ENCODE measurements around the gene FAM3C. TPM values are rescaled to one million over a fixed set of nuclear protein-coding genes. Genes with fewer than 3 reads are reported as not detected.

FAM3C gene
- polyA plus RNA-seq, 1 donor = 307 TPM

GRCh38 chr7:121384265-121384664 lies 11.8 kb downstream of the FAM3C start:
- no CpG with 5 or more reads among the region's 2 CpGs for WGBS (ENCODE audit: insufficient coverage, low lambda C conversion rate)

GRCh38 chr7:121383235-121383910 lies 12.7 kb downstream of the FAM3C start:
- Histone ChIP-seq H3K4me3 (ENCODE audit: low read length) (no peak overlapping the region), H3K27me3 (ENCODE audit: control insufficient read depth, insufficient read depth, low read length) (no peaks in the 10 kb centered on the region), H3K36me3 (ENCODE audit: control insufficient read depth, insufficient read depth, low read length) (peaks cover 14% of the 10 kb centered on the region), H3K9me3 (ENCODE audit: control insufficient read depth, low read depth, low read length) (no peaks in the 10 kb centered on the region), H3K27ac (ENCODE audit: low read length) (no peak overlapping the region), H3K4me1 (ENCODE audit: control insufficient read depth, insufficient read depth, low read length) (peaks cover 31% of the 10 kb centered on the region)
- no peak for DNase-seq
- WGBS (ENCODE audit: insufficient coverage, low lambda C conversion rate) = 60% methylated on average over 1 of the region's 2 CpGs

More at GRCh38 chr7:121384265-121384664, 11.8 kb downstream of the FAM3C start:
- peaks cover 31% of the 10 kb centered on the region for H3K4me1 ChIP-seq (ENCODE audit: control insufficient read depth, insufficient read depth, low read length)
- no peak overlapping the region for H3K4me3 ChIP-seq (ENCODE audit: low read length)
- no peaks in the 10 kb centered on the region for H3K9me3 ChIP-seq (ENCODE audit: control insufficient read depth, low read depth, low read length)
- peaks cover 10% of the 10 kb centered on the region for H3K36me3 ChIP-seq (ENCODE audit: control insufficient read depth, insufficient read depth, low read length)
- no peak overlapping the region for H3K27ac ChIP-seq (ENCODE audit: low read length)
- no peaks in the 10 kb centered on the region for H3K27me3 ChIP-seq (ENCODE audit: control insufficient read depth, insufficient read depth, low read length)
- DNase-seq = no peak

GRCh38 chr7:121382473-121382872 lies 13.6 kb downstream of the FAM3C start:
- H3K9me3 ChIP-seq (ENCODE audit: control insufficient read depth, low read depth, low read length) = no peaks in the 10 kb centered on the region
- no peak overlapping the region for H3K4me3 ChIP-seq (ENCODE audit: low read length)
- no peaks in the 10 kb centered on the region for H3K27me3 ChIP-seq (ENCODE audit: control insufficient read depth, insufficient read depth, low read length)
- no peak overlapping the region for H3K27ac ChIP-seq (ENCODE audit: low read length)
- peaks cover 21% of the 10 kb centered on the region for H3K36me3 ChIP-seq (ENCODE audit: control insufficient read depth, insufficient read depth, low read length)
- DNase-seq = no peak
- H3K4me1 ChIP-seq (ENCODE audit: control insufficient read depth, insufficient read depth, low read length) = peaks cover 31% of the 10 kb centered on the region

GRCh38 chr7:121379930-121380329 lies 16.2 kb downstream of the FAM3C start:
- DNase-seq = no peak
- WGBS (ENCODE audit: insufficient coverage, low lambda C conversion rate) = 80% methylated on average over 1 of the region's 1 CpG

GRCh38 chr7:121376979-121377378 lies 19.1 kb downstream of the FAM3C start:
- DNase-seq = no peak
- no peak overlapping the region for H3K4me3 ChIP-seq (ENCODE audit: low read length)
- 80% methylated on average over 1 of the region's 2 CpGs for WGBS (ENCODE audit: insufficient coverage, low lambda C conversion rate)

More at GRCh38 chr7:121379930-121380329, 16.2 kb downstream of the FAM3C start:
- Histone ChIP-seq H3K36me3 (ENCODE audit: control insufficient read depth, insufficient read depth, low read length) (peaks cover 43% of the 10 kb centered on the region), H3K4me1 (ENCODE audit: control insufficient read depth, insufficient read depth, low read length) (peaks cover 20% of the 10 kb centered on the region), H3K9me3 (ENCODE audit: control insufficient read depth, low read depth, low read length) (no peaks in the 10 kb centered on the region), H3K27ac (ENCODE audit: low read length) (no peak overlapping the region), H3K4me3 (ENCODE audit: low read length) (no peak overlapping the region), H3K27me3 (ENCODE audit: control insufficient read depth, insufficient read depth, low read length) (no peaks in the 10 kb centered on the region)

GRCh38 chr7:121373177-121373576 lies 22.9 kb downstream of the FAM3C start:
- Histone ChIP-seq H3K27me3 (ENCODE audit: control insufficient read depth, insufficient read depth, low read length) (no peaks in the 10 kb centered on the region), H3K27ac (ENCODE audit: low read length) (no peak overlapping the region), H3K36me3 (ENCODE audit: control insufficient read depth, insufficient read depth, low read length) (peaks cover 42% of the 10 kb centered on the region), H3K4me3 (ENCODE audit: low read length) (no peak overlapping the region), H3K9me3 (ENCODE audit: control insufficient read depth, low read depth, low read length) (no peaks in the 10 kb centered on the region), H3K4me1 (ENCODE audit: control insufficient read depth, insufficient read depth, low read length) (peaks cover 4% of the 10 kb centered on the region)
- DNase-seq = no peak

More at GRCh38 chr7:121376979-121377378, 19.1 kb downstream of the FAM3C start:
- H3K36me3 ChIP-seq (ENCODE audit: control insufficient read depth, insufficient read depth, low read length) = peaks cover 45% of the 10 kb centered on the region
- no peaks in the 10 kb centered on the region for H3K27me3 ChIP-seq (ENCODE audit: control insufficient read depth, insufficient read depth, low read length)
- peaks cover 3% of the 10 kb centered on the region for H3K4me1 ChIP-seq (ENCODE audit: control insufficient read depth, insufficient read depth, low read length)
- H3K27ac ChIP-seq (ENCODE audit: low read length) = no peak overlapping the region
- no peaks in the 10 kb centered on the region for H3K9me3 ChIP-seq (ENCODE audit: control insufficient read depth, low read depth, low read length)

GRCh38 chr7:121372376-121373010 lies 23.6 kb downstream of the FAM3C start:
- DNase-seq = no peak
- no peaks in the 10 kb centered on the region for H3K27me3 ChIP-seq (ENCODE audit: control insufficient read depth, insufficient read depth, low read length)
- H3K27ac ChIP-seq (ENCODE audit: low read length) = no peak overlapping the region
- H3K4me3 ChIP-seq (ENCODE audit: low read length) = no peak overlapping the region
- peaks cover 4% of the 10 kb centered on the region for H3K4me1 ChIP-seq (ENCODE audit: control insufficient read depth, insufficient read depth, low read length)
- peaks cover 43% of the 10 kb centered on the region for H3K36me3 ChIP-seq (ENCODE audit: control insufficient read depth, insufficient read depth, low read length)
- WGBS (ENCODE audit: insufficient coverage, low lambda C conversion rate) = no CpG with 5 or more reads among the region's 2 CpGs
- H3K9me3 ChIP-seq (ENCODE audit: control insufficient read depth, low read depth, low read length) = no peaks in the 10 kb centered on the region

GRCh38 chr7:121371883-121372282 lies 24.2 kb downstream of the FAM3C start:
- no peaks in the 10 kb centered on the region for H3K9me3 ChIP-seq (ENCODE audit: control insufficient read depth, low read depth, low read length)
- no peaks in the 10 kb centered on the region for H3K27me3 ChIP-seq (ENCODE audit: control insufficient read depth, insufficient read depth, low read length)
- no peak for DNase-seq
- H3K27ac ChIP-seq (ENCODE audit: low read length) = no peak overlapping the region
- peaks cover 38% of the 10 kb centered on the region for H3K36me3 ChIP-seq (ENCODE audit: control insufficient read depth, insufficient read depth, low read length)
- no peak overlapping the region for H3K4me3 ChIP-seq (ENCODE audit: low read length)
- peaks cover 4% of the 10 kb centered on the region for H3K4me1 ChIP-seq (ENCODE audit: control insufficient read depth, insufficient read depth, low read length)
- 80% methylated on average over 1 of the region's 2 CpGs for WGBS (ENCODE audit: insufficient coverage, low lambda C conversion rate)

- no peak overlapping the region for H3K4me3 ChIP-seq (ENCODE audit: low read length)
- H3K9me3 ChIP-seq (ENCODE audit: control insufficient read depth, low read depth, low read length) = no peaks in the 10 kb centered on the region
- no CpG with 5 or more reads among the region's 1 CpG for WGBS (ENCODE audit: insufficient coverage, low lambda C conversion rate)
- peaks cover 35% of the 10 kb centered on the region for H3K36me3 ChIP-seq (ENCODE audit: control insufficient read depth, insufficient read depth, low read length)
- DNase-seq = no peak
- H3K27me3 ChIP-seq (ENCODE audit: control insufficient read depth, insufficient read depth, low read length) = no peaks in the 10 kb centered on the region
- H3K27ac ChIP-seq (ENCODE audit: low read length) = no peak overlapping the region
- H3K4me1 ChIP-seq (ENCODE audit: control insufficient read depth, insufficient read depth, low read length) = peaks cover 4% of the 10 kb centered on the region
Measured at GRCh38 chr7:121371367-121371766, 24.7 kb downstream of the FAM3C start.

GRCh38 chr7:121369462-121369861 lies 26.6 kb downstream of the FAM3C start:
- WGBS (ENCODE audit: insufficient coverage, low lambda C conversion rate) = no CpG with 5 or more reads among the region's 2 CpGs
- Histone ChIP-seq H3K36me3 (ENCODE audit: control insufficient read depth, insufficient read depth, low read length) (peaks cover 25% of the 10 kb centered on the region), H3K4me1 (ENCODE audit: control insufficient read depth, insufficient read depth, low read length) (peaks cover 4% of the 10 kb centered on the region), H3K9me3 (ENCODE audit: control insufficient read depth, low read depth, low read length) (no peaks in the 10 kb centered on the region), H3K27me3 (ENCODE audit: control insufficient read depth, insufficient read depth, low read length) (no peaks in the 10 kb centered on the region), H3K4me3 (ENCODE audit: low read length) (no peak overlapping the region), H3K27ac (ENCODE audit: low read length) (no peak overlapping the region)
- peak; percentile 33 to 75 for DNase-seq

Measured in large intestine (tissue), 3 donors.